Measurements from ENCODE around the gene ARHGAP26.

ARHGAP26 gene

DNA sequence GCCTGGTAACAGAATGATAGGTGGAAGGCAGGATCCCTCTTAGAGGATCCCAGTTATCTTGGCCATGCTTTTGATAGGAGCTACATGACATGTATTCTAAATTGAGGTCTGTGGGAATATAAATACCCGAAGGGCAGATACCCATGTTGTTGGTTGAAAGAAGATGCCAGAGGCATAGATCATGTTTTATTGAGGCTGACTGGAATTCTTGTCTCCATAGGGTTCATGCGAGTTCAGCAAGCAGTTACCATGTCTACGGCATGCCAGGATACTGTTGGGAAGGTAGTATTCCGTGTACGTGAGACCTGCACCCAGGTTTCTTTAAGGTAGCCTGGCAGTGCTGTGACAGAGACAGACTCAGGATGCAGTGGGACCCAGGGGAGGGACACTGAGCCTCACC, 402.6 kb downstream of the ARHGAP26 start:
- Histone ChIP-seq H3K36me3 (ENCODE audit: control insufficient read depth, insufficient read depth, low read length) (no peaks in the 10 kb centered on the region), H3K4me3 (ENCODE audit: insufficient read depth, low read depth, low read length) (no peak overlapping the region), H3K9me3 (ENCODE audit: control insufficient read depth, low read length) (no peaks in the 10 kb centered on the region), H3K4me1 (ENCODE audit: control insufficient read depth, insufficient read depth, low read length) (no peaks in the 10 kb centered on the region), H3K27me3 (ENCODE audit: control insufficient read depth, insufficient read depth, low read length, poor library complexity, severe bottlenecking) (no peaks in the 10 kb centered on the region), H3K27ac (ENCODE audit: insufficient read depth, low read depth, low read length, poor library complexity, severe bottlenecking) (no peak overlapping the region)
- WGBS, 2 experiments = 94% methylated on average over 5 of the region's 5 CpGs

DNA sequence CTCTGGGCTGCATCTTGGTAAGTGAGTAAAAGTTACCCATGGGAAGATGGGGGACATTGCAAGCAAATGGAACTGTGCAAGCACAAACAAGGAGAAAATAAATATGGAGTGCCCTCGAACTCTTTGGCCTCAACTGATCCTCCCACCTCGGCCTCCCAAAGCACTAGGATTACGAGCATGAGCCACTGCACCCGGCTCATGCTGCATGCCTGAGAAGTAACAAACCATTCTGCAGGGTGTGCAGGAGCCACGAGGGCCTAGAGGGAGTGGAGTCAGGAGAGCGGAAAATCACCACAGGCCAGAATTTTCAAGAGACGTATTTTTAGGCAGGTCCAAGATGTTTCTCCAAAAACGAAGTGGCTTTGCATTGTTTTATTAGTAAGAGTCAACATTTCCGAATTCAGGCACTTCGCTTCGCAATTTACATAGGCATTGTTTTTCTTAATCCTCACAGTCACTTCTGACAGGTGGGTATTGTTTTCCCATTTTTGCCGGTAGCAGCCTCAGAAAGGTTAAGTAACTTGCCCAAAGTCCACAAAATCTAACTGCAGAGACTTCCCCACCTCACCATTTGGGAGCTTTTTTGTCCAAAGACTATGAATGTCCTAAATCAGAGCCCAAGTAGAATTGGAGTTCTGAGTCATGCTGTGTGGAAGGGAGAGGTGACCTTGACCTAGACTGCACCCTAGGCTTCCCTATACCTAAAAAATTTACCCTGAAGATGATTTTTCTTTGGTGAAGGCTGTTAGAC, 403.1 kb downstream of the ARHGAP26 start:
- no peaks in the 10 kb centered on the region for H3K4me1 ChIP-seq (ENCODE audit: control insufficient read depth, insufficient read depth, low read length)
- no peaks in the 10 kb centered on the region for H3K36me3 ChIP-seq (ENCODE audit: control insufficient read depth, insufficient read depth, low read length)
- H3K27ac ChIP-seq (ENCODE audit: insufficient read depth, low read depth, low read length, poor library complexity, severe bottlenecking) = no peak overlapping the region
- no peaks in the 10 kb centered on the region for H3K9me3 ChIP-seq (ENCODE audit: control insufficient read depth, low read length)
- WGBS, 2 experiments = 53 to 54% methylated on average over 12 of the region's 12 CpGs
- H3K4me3 ChIP-seq (ENCODE audit: insufficient read depth, low read depth, low read length) = no peak overlapping the region
- no peaks in the 10 kb centered on the region for H3K27me3 ChIP-seq (ENCODE audit: control insufficient read depth, insufficient read depth, low read length, poor library complexity, severe bottlenecking)

- Histone ChIP-seq H3K27ac (ENCODE audit: insufficient read depth, low read depth, low read length, poor library complexity, severe bottlenecking) (no peak overlapping the region), H3K36me3 (ENCODE audit: control insufficient read depth, insufficient read depth, low read length) (no peaks in the 10 kb centered on the region), H3K9me3 (ENCODE audit: control insufficient read depth, low read length) (no peaks in the 10 kb centered on the region), H3K4me1 (ENCODE audit: control insufficient read depth, insufficient read depth, low read length) (no peaks in the 10 kb centered on the region), H3K4me3 (ENCODE audit: insufficient read depth, low read depth, low read length) (no peak overlapping the region), H3K27me3 (ENCODE audit: control insufficient read depth, insufficient read depth, low read length, poor library complexity, severe bottlenecking) (no peaks in the 10 kb centered on the region)
- WGBS, 2 experiments = 67 to 79% methylated on average over 1 of the region's 1 CpG
Observed at GRCh38 chr5:143174714-143175398, 404.7 kb downstream of the ARHGAP26 start.

DNA sequence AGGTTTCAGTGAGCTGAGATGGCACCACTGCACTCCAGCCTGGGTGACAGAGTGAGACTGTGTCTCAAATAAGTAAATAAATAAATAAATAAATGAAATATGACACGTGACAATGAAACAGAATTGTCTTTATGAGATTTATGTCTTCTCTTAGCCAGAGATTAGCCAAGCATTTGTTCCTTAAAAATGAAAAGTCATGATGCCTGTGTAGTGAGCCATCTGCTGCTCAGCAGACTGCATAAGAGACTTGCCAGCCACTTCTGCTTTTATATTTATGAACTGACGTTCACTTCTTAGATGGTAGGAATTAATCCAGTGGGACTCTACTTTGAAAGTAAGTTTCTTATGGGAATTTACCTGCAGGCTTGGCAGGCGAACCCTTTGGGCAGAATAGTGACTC, 405.9 kb downstream of the ARHGAP26 start:
- H3K27me3 ChIP-seq (ENCODE audit: control insufficient read depth, insufficient read depth, low read length, poor library complexity, severe bottlenecking) = no peaks in the 10 kb centered on the region
- H3K4me1 ChIP-seq (ENCODE audit: control insufficient read depth, insufficient read depth, low read length) = no peaks in the 10 kb centered on the region
- no peak overlapping the region for H3K27ac ChIP-seq (ENCODE audit: insufficient read depth, low read depth, low read length, poor library complexity, severe bottlenecking)
- H3K4me3 ChIP-seq (ENCODE audit: insufficient read depth, low read depth, low read length) = no peak overlapping the region
- H3K9me3 ChIP-seq (ENCODE audit: control insufficient read depth, low read length) = no peaks in the 10 kb centered on the region
- H3K36me3 ChIP-seq (ENCODE audit: control insufficient read depth, insufficient read depth, low read length) = no peaks in the 10 kb centered on the region
- whole genome bisulfite sequencing, 2 experiments = 94% methylated on average over 3 of the region's 3 CpGs

GRCh38 chr5:143177263-143177983, 407.2 kb downstream of the ARHGAP26 start:
- H3K4me3 ChIP-seq (ENCODE audit: insufficient read depth, low read depth, low read length) = no peak overlapping the region
- H3K36me3 ChIP-seq (ENCODE audit: control insufficient read depth, insufficient read depth, low read length) = no peaks in the 10 kb centered on the region
- no peaks in the 10 kb centered on the region for H3K27me3 ChIP-seq (ENCODE audit: control insufficient read depth, insufficient read depth, low read length, poor library complexity, severe bottlenecking)
- H3K4me1 ChIP-seq (ENCODE audit: control insufficient read depth, insufficient read depth, low read length) = no peaks in the 10 kb centered on the region
- no peaks in the 10 kb centered on the region for H3K9me3 ChIP-seq (ENCODE audit: control insufficient read depth, low read length)
- 96% methylated on average over 8 to 9 of the region's 9 CpGs for WGBS, 2 experiments
- H3K27ac ChIP-seq (ENCODE audit: insufficient read depth, low read depth, low read length, poor library complexity, severe bottlenecking) = no peak overlapping the region

DNA sequence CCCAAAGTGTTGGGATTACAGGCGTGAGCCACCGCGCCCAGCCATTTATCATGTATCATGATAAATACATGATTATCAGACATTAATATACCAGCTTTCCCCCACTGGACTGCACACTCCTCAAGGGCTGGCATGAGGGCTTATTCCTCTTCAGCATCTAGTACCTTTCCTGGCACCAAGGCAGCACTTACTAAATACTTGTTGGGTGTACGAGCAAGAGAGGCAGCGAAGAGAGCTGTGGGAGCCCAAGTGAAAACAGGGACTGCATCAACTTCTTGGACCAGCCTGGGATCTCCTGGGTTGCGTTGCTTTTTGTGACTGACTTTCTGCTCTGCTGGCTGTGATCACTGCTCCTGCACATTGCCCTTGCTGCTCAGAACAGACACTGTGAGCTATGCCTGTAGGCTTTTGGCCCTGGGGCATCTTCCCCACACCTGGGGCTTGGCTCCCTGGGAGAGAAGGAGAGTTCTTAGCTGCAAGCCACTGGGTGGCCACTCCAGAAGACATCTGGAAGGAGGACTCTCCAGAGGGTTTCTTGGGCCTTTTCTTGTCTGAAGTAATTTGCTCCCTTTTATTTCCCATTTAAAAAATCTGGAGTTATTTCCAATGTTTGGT, 409.1 kb downstream of the ARHGAP26 start:
- Histone ChIP-seq H3K4me3 (ENCODE audit: insufficient read depth, low read depth, low read length) (no peak overlapping the region), H3K36me3 (ENCODE audit: control insufficient read depth, insufficient read depth, low read length) (no peaks in the 10 kb centered on the region), H3K9me3 (ENCODE audit: control insufficient read depth, low read length) (no peaks in the 10 kb centered on the region), H3K27me3 (ENCODE audit: control insufficient read depth, insufficient read depth, low read length, poor library complexity, severe bottlenecking) (no peaks in the 10 kb centered on the region), H3K4me1 (ENCODE audit: control insufficient read depth, insufficient read depth, low read length) (no peaks in the 10 kb centered on the region), H3K27ac (ENCODE audit: insufficient read depth, low read depth, low read length, poor library complexity, severe bottlenecking) (no peak overlapping the region)
- WGBS, 2 experiments = 95 to 97% methylated on average over 6 of the region's 6 CpGs

DNA sequence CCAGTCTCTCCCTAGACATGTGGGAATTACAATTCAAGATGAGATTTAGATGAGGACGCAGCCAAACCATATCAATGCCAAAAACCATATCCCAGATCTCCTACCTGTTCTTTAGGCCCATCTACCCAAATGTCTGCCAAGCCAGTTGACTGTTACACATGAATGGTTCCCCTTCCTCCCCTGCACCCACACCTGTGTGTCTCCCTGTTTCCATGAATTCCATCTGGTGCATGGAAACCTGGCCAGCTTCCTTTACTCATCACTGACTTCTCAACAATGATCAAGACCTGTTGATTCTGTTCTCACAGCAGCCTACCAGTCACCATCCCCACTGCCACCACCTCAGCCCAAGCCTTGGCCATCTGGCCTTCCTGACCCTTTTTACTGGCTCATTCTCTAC, 410.6 kb downstream of the ARHGAP26 start:
- no peaks in the 10 kb centered on the region for H3K4me1 ChIP-seq (ENCODE audit: control insufficient read depth, insufficient read depth, low read length)
- 91 to 92% methylated on average over 1 of the region's 1 CpG for WGBS, 2 experiments

GRCh38 chr5:143181173-143181572, 411.0 kb downstream of the ARHGAP26 start:
- H3K36me3 ChIP-seq (ENCODE audit: control insufficient read depth, insufficient read depth, low read length) = no peaks in the 10 kb centered on the region
- WGBS, 2 experiments = 93 to 96% methylated on average over 3 of the region's 3 CpGs
- no peaks in the 10 kb centered on the region for H3K9me3 ChIP-seq (ENCODE audit: control insufficient read depth, low read length)
- H3K4me1 ChIP-seq (ENCODE audit: control insufficient read depth, insufficient read depth, low read length) = no peaks in the 10 kb centered on the region
- no peaks in the 10 kb centered on the region for H3K27me3 ChIP-seq (ENCODE audit: control insufficient read depth, insufficient read depth, low read length, poor library complexity, severe bottlenecking)
- no peak overlapping the region for H3K27ac ChIP-seq (ENCODE audit: insufficient read depth, low read depth, low read length, poor library complexity, severe bottlenecking)
- no peak overlapping the region for H3K4me3 ChIP-seq (ENCODE audit: insufficient read depth, low read depth, low read length)

More for the DNA sequence above, 410.6 kb downstream of the ARHGAP26 start:
- H3K36me3 ChIP-seq (ENCODE audit: control insufficient read depth, insufficient read depth, low read length) = no peaks in the 10 kb centered on the region
- H3K4me3 ChIP-seq (ENCODE audit: insufficient read depth, low read depth, low read length) = no peak overlapping the region
- no peak overlapping the region for H3K27ac ChIP-seq (ENCODE audit: insufficient read depth, low read depth, low read length, poor library complexity, severe bottlenecking)
- no peaks in the 10 kb centered on the region for H3K9me3 ChIP-seq (ENCODE audit: control insufficient read depth, low read length)
- no peaks in the 10 kb centered on the region for H3K27me3 ChIP-seq (ENCODE audit: control insufficient read depth, insufficient read depth, low read length, poor library complexity, severe bottlenecking)

- WGBS, 2 experiments = 92 to 95% methylated on average over 3 of the region's 3 CpGs
- Histone ChIP-seq H3K4me3 (ENCODE audit: insufficient read depth, low read depth, low read length) (no peak overlapping the region), H3K9me3 (ENCODE audit: control insufficient read depth, low read length) (no peaks in the 10 kb centered on the region), H3K4me1 (ENCODE audit: control insufficient read depth, insufficient read depth, low read length) (no peaks in the 10 kb centered on the region), H3K27ac (ENCODE audit: insufficient read depth, low read depth, low read length, poor library complexity, severe bottlenecking) (no peak overlapping the region), H3K36me3 (ENCODE audit: control insufficient read depth, insufficient read depth, low read length) (no peaks in the 10 kb centered on the region), H3K27me3 (ENCODE audit: control insufficient read depth, insufficient read depth, low read length, poor library complexity, severe bottlenecking) (no peaks in the 10 kb centered on the region)
Observed at GRCh38 chr5:143182106-143182505, 411.9 kb downstream of the ARHGAP26 start.
